GM12801 (cell line): Measurements from ENCODE around the gene PRRX2.

ENCODE experiments used
- TF ChIP-seq, protein P1 (sequence below): IDR thresholded peaks from one replicate; pipeline ENCODE4 v1.5.1; 2011; ENCODE audit warnings: control low read depth; ENCODE audit not compliant: insufficient read length; ENCODE audit errors: extremely low read depth

Gene PRRX2

DNA sequence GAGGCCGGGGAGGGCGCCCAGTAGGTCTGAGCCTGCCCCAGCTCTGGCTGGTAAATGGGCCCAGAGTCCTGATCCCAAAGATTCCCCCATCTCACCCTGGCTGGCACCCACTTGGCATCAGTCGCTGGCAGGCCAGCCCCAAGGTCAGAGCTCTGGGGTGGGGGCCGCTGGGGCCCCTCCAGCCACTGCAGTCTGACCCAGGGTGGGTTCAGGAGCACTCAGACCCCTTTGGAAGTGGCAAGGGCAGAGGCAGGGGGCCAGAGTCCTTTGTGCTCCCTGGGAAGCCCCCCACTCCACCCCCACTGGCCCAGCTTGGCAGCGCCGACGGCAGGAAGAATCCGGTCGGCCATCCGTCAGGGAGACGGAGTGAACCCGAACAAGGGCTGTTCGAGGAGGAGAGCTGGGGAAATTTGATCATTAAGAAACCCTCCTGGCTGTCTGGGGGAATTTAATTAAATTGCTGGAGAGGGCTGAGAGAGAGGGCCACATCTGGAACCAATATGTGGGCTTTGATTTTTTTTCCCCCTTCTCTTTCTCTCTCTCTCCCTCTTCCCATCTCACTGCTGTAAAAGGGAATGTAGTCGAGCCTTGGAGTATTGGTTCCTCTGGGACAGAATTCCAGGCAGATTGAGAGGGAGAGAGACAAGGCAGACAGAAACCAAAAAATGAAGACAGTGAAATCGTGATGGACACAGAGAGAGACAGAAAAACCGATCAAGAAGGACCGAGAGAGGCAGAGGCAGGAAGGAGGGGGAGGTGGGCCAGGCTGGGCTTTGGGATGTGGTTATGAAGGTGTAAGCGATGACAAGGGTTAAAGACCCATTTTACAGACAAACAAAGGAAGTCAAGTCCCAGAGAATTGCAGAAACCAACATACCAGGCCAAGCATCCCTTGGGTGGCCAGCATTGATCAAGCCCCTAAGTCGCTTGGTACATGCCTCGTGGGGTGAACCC is 15.4 kb upstream of the PRRX2 start:
- TF ChIP-seq, protein P1, sequence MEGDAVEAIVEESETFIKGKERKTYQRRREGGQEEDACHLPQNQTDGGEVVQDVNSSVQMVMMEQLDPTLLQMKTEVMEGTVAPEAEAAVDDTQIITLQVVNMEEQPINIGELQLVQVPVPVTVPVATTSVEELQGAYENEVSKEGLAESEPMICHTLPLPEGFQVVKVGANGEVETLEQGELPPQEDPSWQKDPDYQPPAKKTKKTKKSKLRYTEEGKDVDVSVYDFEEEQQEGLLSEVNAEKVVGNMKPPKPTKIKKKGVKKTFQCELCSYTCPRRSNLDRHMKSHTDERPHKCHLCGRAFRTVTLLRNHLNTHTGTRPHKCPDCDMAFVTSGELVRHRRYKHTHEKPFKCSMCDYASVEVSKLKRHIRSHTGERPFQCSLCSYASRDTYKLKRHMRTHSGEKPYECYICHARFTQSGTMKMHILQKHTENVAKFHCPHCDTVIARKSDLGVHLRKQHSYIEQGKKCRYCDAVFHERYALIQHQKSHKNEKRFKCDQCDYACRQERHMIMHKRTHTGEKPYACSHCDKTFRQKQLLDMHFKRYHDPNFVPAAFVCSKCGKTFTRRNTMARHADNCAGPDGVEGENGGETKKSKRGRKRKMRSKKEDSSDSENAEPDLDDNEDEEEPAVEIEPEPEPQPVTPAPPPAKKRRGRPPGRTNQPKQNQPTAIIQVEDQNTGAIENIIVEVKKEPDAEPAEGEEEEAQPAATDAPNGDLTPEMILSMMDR, result no peak

DNA sequence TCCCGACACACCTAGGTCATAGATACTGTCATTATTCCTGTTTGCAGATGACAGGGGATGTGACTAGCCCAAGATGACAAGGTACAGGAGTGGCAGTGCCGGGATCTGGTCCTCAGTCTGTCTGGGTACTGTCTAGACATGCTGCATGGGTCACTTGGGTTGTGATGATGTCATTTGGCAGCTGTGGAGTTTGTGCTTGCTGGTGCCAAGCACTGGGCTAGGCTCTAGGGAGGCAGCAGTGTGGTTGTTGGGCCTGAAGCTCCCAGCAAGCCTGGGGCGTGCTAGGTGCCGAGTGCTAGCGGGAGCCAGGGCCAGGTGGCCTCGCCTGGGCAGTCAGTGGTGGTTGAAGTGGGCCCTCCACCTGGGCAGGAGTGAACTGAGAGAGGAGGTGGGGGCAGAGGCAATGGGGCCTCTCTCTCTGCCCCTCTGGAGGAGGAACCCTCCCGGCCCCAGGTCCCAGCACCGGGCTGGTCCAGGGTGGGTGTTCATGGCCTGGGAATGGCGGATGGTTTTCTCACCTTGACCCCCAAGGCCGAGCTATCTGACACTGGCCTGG is 14.7 kb upstream of the PRRX2 start:
- TF ChIP-seq, protein P1, result no peak

DNA sequence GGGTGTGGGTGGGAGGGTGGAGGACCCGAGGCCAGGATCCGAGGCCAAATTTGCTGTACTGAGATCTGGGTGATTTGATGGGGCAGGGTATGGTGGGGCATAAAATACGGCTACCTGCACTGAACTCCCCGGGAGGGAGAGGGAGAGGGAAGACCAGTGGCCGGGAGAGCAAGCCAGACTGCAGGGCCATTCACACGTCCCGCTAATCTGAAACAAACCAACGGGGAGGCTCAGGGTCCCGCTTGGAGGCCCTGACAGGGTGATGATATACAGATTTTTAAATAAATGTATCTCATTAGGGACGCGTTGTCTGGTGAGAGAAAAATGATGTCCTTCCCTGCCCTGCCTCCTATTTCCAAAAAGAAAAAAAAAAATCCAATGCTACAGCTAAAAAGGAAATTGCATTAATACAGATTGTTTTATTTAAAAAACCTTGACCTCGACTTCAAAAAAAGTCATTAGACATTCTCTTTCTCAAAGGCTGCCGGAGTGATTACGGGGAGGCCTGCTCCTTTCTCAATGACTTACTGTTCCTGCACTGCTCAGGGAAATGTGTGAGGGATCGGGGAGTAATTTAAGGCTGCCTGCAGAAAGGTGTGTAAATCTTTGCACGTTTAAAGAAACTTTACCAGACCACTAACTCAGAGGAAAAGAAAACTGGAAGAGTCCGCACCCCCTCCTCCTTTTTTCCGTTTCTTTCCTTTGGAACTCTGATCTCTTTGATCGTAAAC is 11.5 kb upstream of the PRRX2 start:
- TF ChIP-seq, protein P1, result no peak

DNA sequence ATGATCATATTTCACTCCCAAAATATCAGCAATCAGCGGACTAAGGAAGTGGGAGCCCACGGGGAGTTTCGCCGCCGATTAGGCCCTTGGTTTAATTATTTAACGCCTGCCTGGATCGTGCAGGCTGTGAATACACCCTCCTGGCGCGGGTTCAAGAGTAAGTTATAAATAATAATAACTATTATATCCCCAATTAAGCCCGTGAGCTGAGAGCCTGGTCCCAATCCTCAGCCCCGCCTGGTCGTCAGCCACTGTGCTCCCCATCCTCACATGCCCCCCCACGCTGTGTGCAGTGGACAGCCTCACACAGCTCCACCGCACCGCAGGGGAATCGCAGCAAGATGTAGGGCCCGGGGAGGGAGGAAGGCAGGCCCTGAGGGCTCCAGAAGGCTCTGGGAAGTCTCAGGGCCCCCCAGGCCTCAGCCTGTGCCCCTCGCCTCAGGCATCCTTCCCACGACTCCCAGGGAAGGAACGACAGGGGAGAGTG is 10.8 kb upstream of the PRRX2 start:
- TF ChIP-seq, protein P1, result no peak

DNA sequence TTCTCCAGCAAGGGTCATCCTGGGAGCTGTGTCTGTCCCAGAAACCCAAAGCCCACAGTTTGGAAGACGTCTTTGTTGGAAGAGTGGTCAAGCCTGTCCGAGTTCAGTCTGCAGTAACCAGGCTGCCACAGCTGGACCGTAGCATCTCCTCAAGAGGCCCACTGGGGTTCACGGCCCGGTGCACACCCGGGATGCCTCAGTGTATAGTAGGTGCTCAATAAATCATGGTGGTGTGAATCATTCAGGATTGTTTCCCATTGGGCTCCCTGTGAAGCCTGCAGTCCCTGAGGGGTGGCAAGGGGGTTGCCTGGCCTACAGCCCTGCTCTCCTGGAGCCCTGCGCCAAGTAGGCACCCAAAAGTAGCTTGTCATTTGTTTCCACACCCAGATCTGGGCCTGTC is 10.3 kb upstream of the PRRX2 start:
- TF ChIP-seq, protein P1, result no peak

DNA sequence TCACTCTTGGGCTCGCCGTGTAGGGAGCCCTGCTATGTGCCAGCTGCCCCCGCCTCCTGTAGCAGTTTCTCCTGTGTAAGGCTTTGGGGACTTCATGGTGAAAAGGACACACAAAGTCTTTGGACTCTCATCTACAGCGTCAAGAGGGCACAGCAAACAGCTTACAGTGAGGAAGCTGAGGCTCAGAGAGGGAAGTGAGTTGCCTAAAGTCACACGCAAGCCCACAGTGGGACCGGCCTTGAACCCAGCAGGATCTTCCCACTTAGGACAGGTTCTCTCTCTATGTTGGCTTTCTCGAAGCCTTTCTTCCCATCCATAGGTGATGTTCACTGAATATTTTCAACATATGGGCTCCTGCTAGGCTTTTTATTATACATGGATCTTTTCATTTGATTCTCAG is 9.8 kb upstream of the PRRX2 start:
- TF ChIP-seq, protein P1, result no peak

DNA sequence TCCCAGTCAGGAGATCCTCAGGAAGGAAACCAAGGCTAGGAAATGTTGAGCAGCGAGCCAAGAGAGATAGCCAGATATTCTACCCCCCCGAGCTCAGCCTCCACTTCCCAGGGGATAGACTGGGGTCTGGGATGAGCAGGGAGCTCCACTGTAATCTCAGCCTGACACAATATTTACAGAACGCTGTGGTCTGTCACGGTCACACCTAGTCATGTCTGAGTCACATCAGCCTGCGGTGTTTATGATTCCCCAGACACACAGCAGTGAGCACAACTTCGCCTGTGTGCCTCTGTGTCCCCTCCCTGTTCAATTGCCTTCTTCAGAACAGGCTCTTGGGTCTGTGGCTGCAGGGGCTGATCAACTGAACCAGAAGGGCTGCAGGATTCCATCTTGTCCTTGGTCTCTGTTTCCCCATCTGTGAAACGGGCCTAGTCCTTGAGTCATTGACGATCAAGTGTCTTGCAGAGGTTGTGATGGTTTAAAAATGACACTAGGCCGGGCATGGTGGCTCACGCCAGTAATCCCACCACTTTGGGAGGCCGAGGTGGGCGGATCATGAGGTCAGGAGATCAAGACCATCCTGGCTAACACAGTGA is 8.6 kb upstream of the PRRX2 start:
- TF ChIP-seq, protein P1, result no peak
